Measurements from ENCODE around the gene KRTAP5-5. TPM values are rescaled to one million over a fixed set of nuclear protein-coding genes. Genes with fewer than 3 reads are reported as not detected.

KRTAP5-5 gene
- total RNA-seq, 2 experiments from 2014 or later: not detected

DNA sequence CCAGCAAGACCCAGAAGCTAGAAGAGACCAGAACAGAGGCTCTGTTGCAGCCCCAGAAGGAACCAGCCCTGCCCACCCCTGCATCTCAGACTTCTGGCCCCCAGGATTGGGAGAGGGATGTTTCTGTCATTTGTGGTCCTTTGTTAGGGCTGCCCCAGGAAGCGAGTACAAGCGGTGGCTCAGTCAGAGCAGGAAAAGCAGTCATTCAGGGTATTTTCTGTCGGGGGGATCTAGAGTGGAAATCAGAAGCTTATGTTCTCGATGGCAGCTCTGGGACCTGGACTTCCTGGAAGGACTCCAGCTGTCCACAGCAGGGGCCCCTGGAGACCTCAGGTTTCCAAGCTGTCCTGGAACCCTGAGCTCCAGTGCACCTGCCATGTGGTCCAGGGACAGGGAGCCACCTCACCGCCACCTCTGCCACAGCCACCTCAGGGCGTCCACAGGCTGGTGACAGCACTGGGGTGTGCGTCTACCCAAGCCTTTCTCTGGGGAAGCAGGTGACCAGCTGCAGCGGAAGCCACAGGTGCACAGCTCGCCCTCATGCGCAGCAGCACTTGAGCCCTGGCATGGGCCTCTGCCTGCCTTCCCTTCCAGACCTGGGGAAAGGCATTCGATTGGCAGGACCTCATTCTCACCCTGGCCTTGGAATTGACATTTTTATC lies 2.6 kb downstream of the KRTAP5-5 start:
- no peak overlapping the region for H3K4me3 Mint-ChIP-seq
- DNase-seq: no peak
- ChIA-PET CTCF (interaction anchor here (0.6 to 3.1 kb wide), 4 partner anchors 8 to 57 kb away, joined by 3 to 28 read pairs (median 12); no protein-coding TSS in a partner anchor), POLR2A (interaction anchor here (1.5 kb wide), 1 partner anchor 58 kb away, joined by 5 read pairs; no protein-coding TSS in a partner anchor)
- peaks cover 14% of the 10 kb centered on the region for H3K27me3 Mint-ChIP-seq
- TF ChIP-seq, protein P1, sequence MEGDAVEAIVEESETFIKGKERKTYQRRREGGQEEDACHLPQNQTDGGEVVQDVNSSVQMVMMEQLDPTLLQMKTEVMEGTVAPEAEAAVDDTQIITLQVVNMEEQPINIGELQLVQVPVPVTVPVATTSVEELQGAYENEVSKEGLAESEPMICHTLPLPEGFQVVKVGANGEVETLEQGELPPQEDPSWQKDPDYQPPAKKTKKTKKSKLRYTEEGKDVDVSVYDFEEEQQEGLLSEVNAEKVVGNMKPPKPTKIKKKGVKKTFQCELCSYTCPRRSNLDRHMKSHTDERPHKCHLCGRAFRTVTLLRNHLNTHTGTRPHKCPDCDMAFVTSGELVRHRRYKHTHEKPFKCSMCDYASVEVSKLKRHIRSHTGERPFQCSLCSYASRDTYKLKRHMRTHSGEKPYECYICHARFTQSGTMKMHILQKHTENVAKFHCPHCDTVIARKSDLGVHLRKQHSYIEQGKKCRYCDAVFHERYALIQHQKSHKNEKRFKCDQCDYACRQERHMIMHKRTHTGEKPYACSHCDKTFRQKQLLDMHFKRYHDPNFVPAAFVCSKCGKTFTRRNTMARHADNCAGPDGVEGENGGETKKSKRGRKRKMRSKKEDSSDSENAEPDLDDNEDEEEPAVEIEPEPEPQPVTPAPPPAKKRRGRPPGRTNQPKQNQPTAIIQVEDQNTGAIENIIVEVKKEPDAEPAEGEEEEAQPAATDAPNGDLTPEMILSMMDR (IDR thresholded peaks at IDR 0.05): no peak
- no peaks in the 10 kb centered on the region for H3K36me3 Mint-ChIP-seq (ENCODE audit: low read depth)
- ATAC-seq: no peak
- no peaks in the 10 kb centered on the region for H3K9me3 Mint-ChIP-seq
- intact Hi-C loops (cut with micrococcal nuclease): no loop called here
- no peak overlapping the region for H3K27ac Mint-ChIP-seq
- H3K4me1 Mint-ChIP-seq (ENCODE audit: low read depth): no peaks in the 10 kb centered on the region

GRCh38 chr11:1633864-1634263 lies 4.3 kb downstream of the KRTAP5-5 start:
- TF ChIP-seq, protein P1 (IDR thresholded peaks at IDR 0.05): no peak
- DNase-seq (no peak), ATAC-seq (no peak)
- peaks cover 10% of the 10 kb centered on the region for H3K27me3 Mint-ChIP-seq
- H3K9me3 Mint-ChIP-seq: no peaks in the 10 kb centered on the region
- CTCF ChIA-PET: interaction anchor here (2.6 kb wide), 1 partner anchor 19 kb away, joined by 13 read pairs; no protein-coding TSS in a partner anchor
- intact Hi-C loops (cut with micrococcal nuclease): no loop called here
- no peak overlapping the region for H3K27ac Mint-ChIP-seq
- POLR2A ChIA-PET: no interaction called here
- H3K4me3 Mint-ChIP-seq: no peak overlapping the region
- no peaks in the 10 kb centered on the region for H3K36me3 Mint-ChIP-seq (ENCODE audit: low read depth)
- H3K4me1 Mint-ChIP-seq (ENCODE audit: low read depth): no peaks in the 10 kb centered on the region

- Mint-ChIP-seq H3K9me3 (no peaks in the 10 kb centered on the region), H3K4me3 (no peak overlapping the region), H3K27ac (no peak overlapping the region), H3K36me3 (ENCODE audit: low read depth) (no peaks in the 10 kb centered on the region), H3K4me1 (ENCODE audit: low read depth) (no peaks in the 10 kb centered on the region), H3K27me3 (peaks cover 12% of the 10 kb centered on the region)
- ChIA-PET POLR2A (no interaction called here), CTCF (interaction anchor here (2.1 to 8.2 kb wide), 2 partner anchors 15 to 196 kb away, joined by 4 to 86 read pairs; no protein-coding TSS in a partner anchor)
- intact Hi-C loops (cut with micrococcal nuclease): no loop called here
- ATAC-seq (no peak), DNase-seq (no peak)
- TF ChIP-seq, protein P1 (IDR thresholded peaks at IDR 0.05): no peak
These were observed 6.8 kb downstream of the KRTAP5-5 start for GRCh38 chr11:1636291-1636950.

GRCh38 chr11:1637628-1638027 lies 8.1 kb downstream of the KRTAP5-5 start:
- Mint-ChIP-seq H3K27me3 (peaks cover 9% of the 10 kb centered on the region), H3K4me1 (ENCODE audit: low read depth) (no peaks in the 10 kb centered on the region), H3K9me3 (no peaks in the 10 kb centered on the region), H3K4me3 (no peak overlapping the region), H3K36me3 (ENCODE audit: low read depth) (no peaks in the 10 kb centered on the region), H3K27ac (no peak overlapping the region)
- CTCF ChIA-PET: interaction anchor here (0.8 to 8.2 kb wide), 9 partner anchors 10 to 195 kb away, joined by 3 to 86 read pairs (median 4); no protein-coding TSS in a partner anchor
- intact Hi-C loops (cut with micrococcal nuclease): no loop called here
- no peak for ATAC-seq
- POLR2A ChIA-PET: no interaction called here
- no peak for DNase-seq
- TF ChIP-seq, protein P1 (IDR thresholded peaks at IDR 0.05): no peak

DNA sequence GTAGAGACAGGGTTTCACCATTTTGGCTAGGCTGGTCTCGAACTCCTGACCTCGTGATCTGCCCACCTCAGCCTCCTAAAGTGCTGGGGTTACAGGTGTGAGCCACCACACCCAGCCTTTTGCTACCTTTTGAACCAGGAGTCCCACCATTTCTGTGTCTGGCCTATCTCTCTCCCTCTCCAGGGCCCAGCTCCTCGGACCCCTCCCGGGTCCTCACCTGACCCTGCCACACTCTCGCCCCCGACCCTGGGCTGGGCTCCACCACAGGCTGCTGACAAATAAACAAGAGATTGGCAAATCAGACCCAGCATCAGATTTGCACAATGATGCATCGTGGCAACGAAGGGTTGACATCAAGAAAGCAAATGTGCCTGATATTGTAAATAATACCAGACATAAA lies 8.8 kb downstream of the KRTAP5-5 start:
- TF ChIP-seq, protein P1 (IDR thresholded peaks at IDR 0.05): no peak
- ChIA-PET POLR2A (no interaction called here), CTCF (interaction anchor here (1.2 to 8.2 kb wide), 8 partner anchors 10 to 506 kb away, joined by 4 to 86 read pairs (median 6); partner anchors contain the start of gene KRTAP5-5)
- Mint-ChIP-seq H3K27ac (no peak overlapping the region), H3K9me3 (no peaks in the 10 kb centered on the region), H3K27me3 (peaks cover 9% of the 10 kb centered on the region), H3K4me3 (no peak overlapping the region), H3K36me3 (ENCODE audit: low read depth) (no peaks in the 10 kb centered on the region), H3K4me1 (ENCODE audit: low read depth) (no peaks in the 10 kb centered on the region)
- intact Hi-C loops (cut with micrococcal nuclease): no loop called here
- ATAC-seq (no peak), DNase-seq (no peak)

All from activated CD8-positive, alpha-beta T cell treated with anti-CD3 and anti-CD28 coated beads for 36 hours (primary cell).